H1 (cell line): Measurements from ENCODE around the gene PTPRC. TPM values are rescaled to one million over a fixed set of nuclear protein-coding genes. Genes with fewer than 3 reads are reported as not detected.

Experiments
- CTCF ChIA-PET: fragments of 300-600 bp; sonication (Branson Sonifier 250); formaldehyde crosslinking; loops from one replicate; lab custom pipeline; 2021; ENCODE audit not compliant: partially characterized antibody; lab: Charles Lee
- POLR2A ChIA-PET: fragments of 300-600 bp; sonication (Branson Sonifier 250); formaldehyde crosslinking; loops from one replicate; lab custom pipeline; 2021; ENCODE audit warnings: inconsistent platforms; ENCODE audit not compliant: partially characterized antibody; lab: Charles Lee
- DNase-seq, 2 experiments: peaks; one replicate each; pipeline versions ENCODE4 v3.0.0 to v3.0.0-alpha.2; 2010 to 2022; ENCODE audit warnings: low spot score in 2 of 2, low read depth in 1 of 2, mixed read lengths in 1 of 2
- FAIRE-seq: peaks from 2 replicates; lab custom pipeline; 2011; peaks lifted over from hg19 to GRCh38; lab: Jason Lieb, UNC
- H2AFZ ChIP-seq: 2 replicates; pipeline ENCODE4 v1.8.1; 2012; ENCODE audit warnings: low read length, inconsistent platforms
- H2AK5ac ChIP-seq: 2 replicates; pipeline ENCODE4 v1.6.1; 2013; ENCODE audit warnings: low read depth, low read length
- H2BK120ac ChIP-seq: replicated peaks from 2 replicates; pipeline ENCODE3; 2013; ENCODE audit warnings: low read depth, low read length, inconsistent platforms
- H2BK12ac ChIP-seq: 2 replicates; pipeline ENCODE4 v1.6.1; 2013; ENCODE audit warnings: low read depth, low read length
- H2BK15ac ChIP-seq: 2 replicates; pipeline ENCODE4 v1.6.1; 2013; ENCODE audit warnings: low read length
- H2BK20ac ChIP-seq: 2 replicates; pipeline ENCODE4 v1.6.1; 2013; ENCODE audit warnings: low read length
- H2BK5ac ChIP-seq: 2 replicates; pipeline ENCODE4 v1.6.1; 2013; ENCODE audit warnings: low read depth, low read length
- H3K14ac ChIP-seq: 2 replicates; pipeline ENCODE4 v1.6.1; 2013; ENCODE audit warnings: inconsistent platforms; ENCODE audit not compliant: insufficient read length
- H3K18ac ChIP-seq: 2 replicates; pipeline ENCODE4 v1.6.1; 2013; ENCODE audit warnings: low read length; ENCODE audit errors: extremely low read depth
- H3K23ac ChIP-seq: 2 replicates; pipeline ENCODE4 v1.6.1; 2013; ENCODE audit warnings: inconsistent platforms; ENCODE audit not compliant: insufficient read length
- H3K23me2 ChIP-seq: 2 replicates; pipeline ENCODE4 v1.6.1; 2013; ENCODE audit warnings: low read depth, low read length
- H3K27ac ChIP-seq: 2 replicates; pipeline ENCODE4 v1.6.1; 2011; ENCODE audit warnings: low read depth, low read length, inconsistent platforms
- H3K27me3 ChIP-seq, 4 experiments: replicated peaks in 1 of 4; 1 replicate in 1 of 4; 2 replicates in 3 of 4; pipeline versions ENCODE4 v1.6.1 to v1.8.1; 2011 to 2013; ENCODE audit warnings: low read length in 3 of 4, mild to moderate bottlenecking in 3 of 4, inconsistent platforms in 2 of 4, mixed read lengths in 2 of 4, moderate library complexity in 1 of 4; ENCODE audit not compliant: control insufficient read depth in 3 of 4, insufficient read depth in 3 of 4; ENCODE audit errors: extremely low read depth in 1 of 4
- H3K36me3 ChIP-seq, 4 experiments: 2 replicates each; pipeline versions ENCODE4 v1.6.1 to v1.8.1; 2011 to 2013; ENCODE audit warnings: mild to moderate bottlenecking in 4 of 4, low read length in 3 of 4, moderate library complexity in 2 of 4, control low read depth in 1 of 4, inconsistent platforms in 1 of 4; ENCODE audit not compliant: insufficient read depth in 4 of 4, control insufficient read depth in 2 of 4
- H3K4ac ChIP-seq: replicated peaks from 2 replicates; pipeline ENCODE3; 2013; ENCODE audit warnings: low read length, low read depth, mixed read lengths, inconsistent platforms; ENCODE audit not compliant: insufficient read length
- H3K4me1 ChIP-seq, 4 experiments: replicated peaks in 1 of 4; 1 replicate in 1 of 4; 2 replicates in 3 of 4; pipeline versions ENCODE4 v1.6.1 to v1.8.1; 2011 to 2013; ENCODE audit warnings: low read length in 3 of 4, inconsistent platforms in 2 of 4, mixed read lengths in 1 of 4; ENCODE audit not compliant: insufficient read depth in 4 of 4, control insufficient read depth in 3 of 4
- H3K4me2 ChIP-seq, 2 experiments: 2 replicates each; pipeline versions ENCODE4 v1.6.1 to v1.8.1; 2011 to 2013; ENCODE audit warnings: low read depth in 2 of 2, low read length in 2 of 2, control low read depth in 1 of 2, inconsistent platforms in 1 of 2, mild to moderate bottlenecking in 1 of 2; ENCODE audit not compliant: insufficient read depth in 1 of 2
- H3K4me3 ChIP-seq, 4 experiments: fragments of 200-600, 300-600 bp in 1 of 4; sonication (generic), shearing (Covaris generic), sonication (Bioruptor Twin) in 1 of 4; 2 replicates each; pipeline versions ENCODE4 v1.5.1 to v1.8.1; 2011 to 2016; ENCODE audit warnings: low read length in 4 of 4, low read depth in 3 of 4, control low read depth in 2 of 4, inconsistent platforms in 2 of 4, mild to moderate bottlenecking in 2 of 4, mixed read lengths in 1 of 4, moderate library complexity in 1 of 4; ENCODE audit not compliant: insufficient read depth in 2 of 4; ENCODE audit errors: extremely low read depth in 1 of 4
- H3K56ac ChIP-seq: replicated peaks from 2 replicates; pipeline ENCODE3; 2013; ENCODE audit warnings: low read depth, mild to moderate bottlenecking, mixed read lengths, low read length, inconsistent platforms; ENCODE audit not compliant: insufficient read length
- H3K79me1 ChIP-seq: 2 replicates; pipeline ENCODE4 v1.6.1; 2013; ENCODE audit warnings: low read depth, low read length, control low read depth
- H3K79me2 ChIP-seq, 2 experiments: 2 replicates each; pipeline versions ENCODE4 v1.6.1 to v1.8.1; 2012 to 2013; ENCODE audit warnings: low read length in 2 of 2, mild to moderate bottlenecking in 2 of 2, inconsistent platforms in 1 of 2; ENCODE audit not compliant: insufficient read depth in 2 of 2, control insufficient read depth in 1 of 2
- H3K9ac ChIP-seq, 4 experiments: replicated peaks in 1 of 4; 1 replicate in 1 of 4; 2 replicates in 3 of 4; pipeline versions ENCODE4 v1.6.1 to v1.8.1; 2011 to 2013; ENCODE audit warnings: low read depth in 3 of 4, low read length in 3 of 4, control low read depth in 2 of 4, mild to moderate bottlenecking in 2 of 4, moderate library complexity in 2 of 4, inconsistent platforms in 1 of 4; ENCODE audit errors: extremely low read depth in 1 of 4
- H3K9me3 ChIP-seq, 2 experiments: 2 replicates each; pipeline versions ENCODE4 v1.6.1 to v1.8.1; 2012 to 2013; ENCODE audit warnings: mild to moderate bottlenecking in 2 of 2, moderate library complexity in 2 of 2, control low read depth in 1 of 2, inconsistent platforms in 1 of 2, low read depth in 1 of 2, low read length in 1 of 2, mixed read lengths in 1 of 2; ENCODE audit not compliant: insufficient read depth in 2 of 2
- H4K20me1 ChIP-seq, 2 experiments: replicated peaks in 1 of 2; 2 replicates each; pipeline versions ENCODE3 to v1.8.1; 2011 to 2013; ENCODE audit warnings: inconsistent platforms in 2 of 2, low read length in 2 of 2, mild to moderate bottlenecking in 1 of 2; ENCODE audit not compliant: insufficient read depth in 2 of 2, control insufficient read depth in 1 of 2
- H4K5ac ChIP-seq: 2 replicates; pipeline ENCODE4 v1.6.1; 2013; ENCODE audit warnings: low read length, low read depth, mixed read lengths, inconsistent platforms; ENCODE audit not compliant: insufficient read length
- H4K8ac ChIP-seq: 2 replicates; pipeline ENCODE4 v1.8.0; 2013; ENCODE audit warnings: mild to moderate bottlenecking, moderate library complexity, low read length, inconsistent platforms; ENCODE audit not compliant: insufficient read depth; ENCODE audit errors: extremely low read depth
- H4K91ac ChIP-seq: replicated peaks from 2 replicates; pipeline ENCODE3; 2013; ENCODE audit warnings: low read length, mixed read lengths, inconsistent platforms; ENCODE audit not compliant: insufficient read length
- CHD2 ChIP-seq: IDR thresholded peaks from 2 replicates; pipeline ENCODE4 v1.6.1; 2012; ENCODE audit warnings: low read length, improper control_type of control experiment
- WGBS, 2 experiments: shearing (Covaris generic) in 1 of 2; methylation state at CpG; one replicate each; pipeline versions ENCODE4 v1.1.6 to v1.1.7; 2013 to 2015; ENCODE audit warnings: low lambda C conversion rate in 2 of 2, mixed read lengths in 2 of 2, inconsistent platforms in 1 of 2, low coverage in 1 of 2, missing lambda C conversion rate in 1 of 2; ENCODE audit not compliant: insufficient replicate concordance in 2 of 2, insufficient coverage in 1 of 2, insufficient read length in 1 of 2; ENCODE audit errors: extremely low coverage in 1 of 2, missing lambda C conversion rate in 1 of 2; 5-methylcytosine and 5-hydroxymethylcytosine counted together
- polyA plus RNA-seq, 7 experiments: library from polyadenylated mRNA; depleted of rRNA in 3 of 7; stranded (reverse) in 5 of 7; unstranded in 2 of 7; fragments of >200 nt in 5 of 7; fragments of 200-250 nt in 2 of 7; gene quantifications; 1 replicate in 5 of 7; 2 replicates in 1 of 7; 4 replicates in 1 of 7; pipeline versions ENCODE4 v1.2.1 to v1.2.3, GENCODE V29; 2011 to 2013; ENCODE audit warnings: missing spikeins in 2 of 7, mixed read lengths in 2 of 7
- total RNA-seq: library from RNA; stranded (reverse); fragmentation: NEBNext Ultra II Directional; extraction: Animal tissue kit (Norgen Biotek cat#: 25700); gene quantifications from 2 replicates; pipeline ENCODE4 v1.2.1, GENCODE V29; 2021

The PTPRC gene
- total and polyA plus RNA-seq, 2 of the 8 experiments (the other 6 are each of a cell fraction or from before 2014, with no cell fraction given): 0.05 TPM; not detected in 1

DNA sequence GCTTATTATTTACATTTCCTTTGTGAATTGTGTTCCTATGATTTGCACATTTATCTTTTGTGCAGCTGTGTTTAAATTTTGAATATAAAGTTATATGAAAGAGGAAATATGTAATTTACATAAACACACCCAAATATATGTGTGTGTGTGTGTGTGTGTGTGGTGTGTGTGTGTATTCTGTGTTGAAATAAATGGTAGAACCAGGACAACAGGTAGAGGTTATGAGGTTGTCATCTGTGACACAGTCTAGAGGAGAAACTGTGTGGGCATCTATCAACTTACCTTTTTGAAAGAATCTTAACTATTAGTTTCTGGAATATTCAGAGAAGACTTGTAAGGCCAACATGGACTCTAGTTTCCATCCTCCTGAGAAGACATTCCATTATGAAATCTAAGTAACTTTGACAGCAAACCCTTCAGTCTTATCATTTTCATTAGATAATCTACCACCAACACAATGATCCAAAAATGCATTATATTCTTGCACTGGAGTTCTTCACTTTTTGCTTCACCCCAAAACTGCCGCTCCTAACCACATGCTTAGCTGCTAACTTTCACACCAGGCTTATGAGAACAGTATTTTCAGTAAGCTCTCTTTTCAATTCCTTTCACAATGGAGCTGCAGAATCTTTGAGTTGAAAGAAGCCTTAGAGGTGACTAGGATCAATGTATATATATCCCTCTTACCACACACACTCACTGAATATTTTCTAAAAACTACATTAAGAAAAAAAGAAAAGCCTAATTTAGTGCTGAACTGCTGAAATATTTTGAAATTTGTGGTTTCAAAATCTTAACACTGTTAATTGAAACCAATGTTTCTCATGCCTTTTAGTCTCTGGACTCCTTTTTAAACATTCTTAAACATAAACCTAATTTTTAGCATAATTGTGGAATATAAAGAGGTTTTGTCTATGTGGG, 21.8 kb downstream of the PTPRC start:
- no peaks in the 10 kb centered on the region for H3K23me2 ChIP-seq
- CTCF ChIA-PET: no interaction called here
- no peaks in the 10 kb centered on the region for H4K20me1 ChIP-seq
- H3K14ac ChIP-seq: no peak overlapping the region
- no peak for TF ChIP-seq CHD2
- H3K9me3 ChIP-seq: no peaks in the 10 kb centered on the region
- H2BK5ac ChIP-seq: no peak overlapping the region
- no peak overlapping the region for H3K18ac ChIP-seq
- POLR2A ChIA-PET: no interaction called here
- H4K91ac ChIP-seq: no peak overlapping the region
- H2BK120ac ChIP-seq: no peak overlapping the region
- H3K4me2 ChIP-seq: no peak overlapping the region
- FAIRE-seq: no peak
- H3K4ac ChIP-seq: no peak overlapping the region
- H3K79me1 ChIP-seq: no peaks in the 10 kb centered on the region
- H2AK5ac ChIP-seq: no peak overlapping the region
- no peak overlapping the region for H3K27ac ChIP-seq
- no peak for DNase-seq
- no peak overlapping the region for H3K4me3 ChIP-seq
- no peak overlapping the region for H3K23ac ChIP-seq
- WGBS, 2 experiments: 84% methylated on average over 1 of the region's 1 CpG; no CpG with 5 or more reads in 1 of the 2 experiments
- no peak overlapping the region for H4K8ac ChIP-seq
- H2AFZ ChIP-seq: no peak overlapping the region
- no peak overlapping the region for H3K56ac ChIP-seq
- H3K36me3 ChIP-seq: no peaks in the 10 kb centered on the region
- H4K5ac ChIP-seq: no peak overlapping the region
- H3K27me3 ChIP-seq: no peaks in the 10 kb centered on the region
- H3K9ac ChIP-seq: no peak overlapping the region
- H2BK20ac ChIP-seq: no peak overlapping the region
- no peaks in the 10 kb centered on the region for H3K79me2 ChIP-seq
- peaks cover 0 to 3% (median 0%) of the 10 kb centered on the region in 4 experiments; a peak in 1 of 7 replicates for H3K4me1 ChIP-seq
- no peak overlapping the region for H2BK15ac ChIP-seq
- no peak overlapping the region for H2BK12ac ChIP-seq
